ENCODE measurements around the gene TADA3. TPM values are rescaled to one million over a fixed set of nuclear protein-coding genes. Genes with fewer than 3 reads are reported as not detected.

The TADA3 gene, protein sequence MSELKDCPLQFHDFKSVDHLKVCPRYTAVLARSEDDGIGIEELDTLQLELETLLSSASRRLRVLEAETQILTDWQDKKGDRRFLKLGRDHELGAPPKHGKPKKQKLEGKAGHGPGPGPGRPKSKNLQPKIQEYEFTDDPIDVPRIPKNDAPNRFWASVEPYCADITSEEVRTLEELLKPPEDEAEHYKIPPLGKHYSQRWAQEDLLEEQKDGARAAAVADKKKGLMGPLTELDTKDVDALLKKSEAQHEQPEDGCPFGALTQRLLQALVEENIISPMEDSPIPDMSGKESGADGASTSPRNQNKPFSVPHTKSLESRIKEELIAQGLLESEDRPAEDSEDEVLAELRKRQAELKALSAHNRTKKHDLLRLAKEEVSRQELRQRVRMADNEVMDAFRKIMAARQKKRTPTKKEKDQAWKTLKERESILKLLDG
- 69.3 and 87.9 TPM in 2 replicates for total RNA-seq
- 51.2 and 64.5 TPM in 2 replicates for polyA plus RNA-seq
- polyA plus RNA-seq (2012): 68.9 and 87.6 TPM in 2 replicates
- 96.1 and 125 TPM in 2 replicates for polyA minus RNA-seq (ENCODE audit: low replicate concordance)

DNA sequence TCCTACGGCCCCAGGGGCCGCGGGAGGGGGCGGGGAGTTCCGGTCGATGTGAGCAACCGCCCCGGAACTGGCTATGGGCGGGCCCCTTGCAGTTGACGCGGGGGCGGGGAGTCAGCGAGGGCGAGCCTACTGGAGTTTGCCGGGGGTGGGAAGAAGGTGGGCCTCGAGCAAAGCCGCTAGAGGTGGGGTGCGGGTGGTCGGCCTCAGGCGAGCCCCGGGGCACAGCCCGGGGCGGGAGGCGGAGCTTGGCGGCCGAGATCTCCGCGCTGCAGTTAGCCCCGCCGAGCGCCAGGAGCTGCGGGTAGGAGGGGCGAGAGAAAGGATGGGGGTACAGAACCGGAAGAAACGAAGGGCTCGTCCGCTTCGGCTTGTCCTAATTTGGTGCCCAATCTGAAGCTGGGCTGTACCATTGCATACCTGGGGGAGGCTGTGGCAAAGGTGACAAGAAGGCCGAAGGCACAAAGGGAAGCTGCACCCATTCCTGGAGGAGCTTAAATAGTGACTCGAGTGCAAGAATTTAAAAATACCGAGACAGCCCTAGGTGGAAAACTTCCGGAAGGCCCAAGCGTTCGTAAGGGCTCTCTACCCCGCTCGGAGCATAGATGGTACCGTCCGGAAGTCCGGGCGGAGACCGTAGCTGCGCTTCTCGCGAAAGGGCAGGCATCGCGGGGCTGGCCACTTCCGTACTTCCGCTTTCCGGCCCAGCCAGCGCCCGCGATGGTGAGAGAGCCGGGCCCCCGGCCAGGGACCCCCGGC lies at the start of gene TADA3, which contains the start of gene ARPC4:
Gene TADA3, minus strand, starts transcription at position 69 of the 756 bp plus-strand sequence. CDS start 1,007 bp downstream, outside the sequence.
Gene ARPC4, plus strand, starts transcription at position 678 of the 756 bp plus-strand sequence. Its CDS starts 40 bp downstream, at position 718.
- Histone ChIP-seq H3K79me2 (ENCODE audit: control insufficient read depth, insufficient read depth, low read length) (peaks cover 49% of the 10 kb centered on the region), H3K4me1 (ENCODE audit: control insufficient read depth, extremely low read depth, insufficient read depth, low read length) (peaks cover 3% of the 10 kb centered on the region), H2AFZ (ENCODE audit: low read length) (peak within 1 kb of the TSS; percentile 85), H3K9me3 (ENCODE audit: control insufficient read depth, insufficient read depth, low read depth, low read length) (no peaks in the 10 kb centered on the region), H4K20me1 (ENCODE audit: control insufficient read depth, extremely low read depth, insufficient read depth, low read length) (no peaks in the 10 kb centered on the region), H3K4me2 (ENCODE audit: extremely low read depth, insufficient read depth, low read length) (peak within 1 kb of the TSS; percentile 93), H3K27ac (ENCODE audit: insufficient read depth, low read length) (peak within 1 kb of the TSS; percentile 99), H3K9ac (ENCODE audit: insufficient read depth, low read length) (peak within 1 kb of the TSS; percentile 96), H3K4me3 (replicated peaks in 1 of 4; ENCODE audit: control extremely low read depth in 1 of 4, insufficient read depth in 1 of 4, low read depth in 3 of 4, low read length in 4 of 4) (peak within 1 kb of the TSS; percentile 93 to 100 (median 98)), H3K27me3 (ENCODE audit: control insufficient read depth, insufficient read depth, low read length) (no peaks in the 10 kb centered on the region), H3K36me3 (ENCODE audit: control insufficient read depth, insufficient read depth, low read length) (peaks cover 20% of the 10 kb centered on the region)
- no peak for TF ChIP-seq EZH2 (IDR thresholded peaks at IDR 0.05; ENCODE audit: low read length, missing control alignments)
- TF ChIP-seq, protein P1, sequence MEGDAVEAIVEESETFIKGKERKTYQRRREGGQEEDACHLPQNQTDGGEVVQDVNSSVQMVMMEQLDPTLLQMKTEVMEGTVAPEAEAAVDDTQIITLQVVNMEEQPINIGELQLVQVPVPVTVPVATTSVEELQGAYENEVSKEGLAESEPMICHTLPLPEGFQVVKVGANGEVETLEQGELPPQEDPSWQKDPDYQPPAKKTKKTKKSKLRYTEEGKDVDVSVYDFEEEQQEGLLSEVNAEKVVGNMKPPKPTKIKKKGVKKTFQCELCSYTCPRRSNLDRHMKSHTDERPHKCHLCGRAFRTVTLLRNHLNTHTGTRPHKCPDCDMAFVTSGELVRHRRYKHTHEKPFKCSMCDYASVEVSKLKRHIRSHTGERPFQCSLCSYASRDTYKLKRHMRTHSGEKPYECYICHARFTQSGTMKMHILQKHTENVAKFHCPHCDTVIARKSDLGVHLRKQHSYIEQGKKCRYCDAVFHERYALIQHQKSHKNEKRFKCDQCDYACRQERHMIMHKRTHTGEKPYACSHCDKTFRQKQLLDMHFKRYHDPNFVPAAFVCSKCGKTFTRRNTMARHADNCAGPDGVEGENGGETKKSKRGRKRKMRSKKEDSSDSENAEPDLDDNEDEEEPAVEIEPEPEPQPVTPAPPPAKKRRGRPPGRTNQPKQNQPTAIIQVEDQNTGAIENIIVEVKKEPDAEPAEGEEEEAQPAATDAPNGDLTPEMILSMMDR (conservative IDR thresholded peaks at IDR 0.05 in 1 of 2, IDR thresholded peaks at IDR 0.05 in 1 of 2; ENCODE audit: low read depth in 1 of 2, low read length in 2 of 2): no peak
- peak; percentile 96 to 98 for DNase-seq (ENCODE audit: low read depth in 2 of 2)

DNA sequence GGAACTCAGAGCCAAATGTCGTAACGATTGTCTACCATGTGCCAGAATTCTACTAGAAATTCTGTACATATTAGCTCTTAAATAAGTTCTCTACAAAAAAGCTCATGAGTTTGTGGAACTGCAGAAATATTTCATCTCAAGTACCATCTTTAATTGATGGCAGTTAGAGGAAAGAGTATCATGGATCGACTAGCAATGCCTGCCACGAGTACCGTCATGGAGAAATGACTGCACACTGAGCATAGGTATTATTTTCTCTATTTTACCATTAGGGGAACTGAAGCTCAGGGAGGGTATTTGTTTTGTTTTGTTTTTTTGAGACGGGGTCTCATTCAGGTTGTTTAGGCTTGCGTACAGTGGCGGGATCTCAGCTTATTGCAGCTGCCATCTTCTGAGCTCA lies 48.7 kb upstream of the TADA3 start:
- DNase-seq (ENCODE audit: low read depth in 2 of 2): no peak

More for the DNA sequence above, 48.7 kb upstream of the TADA3 start:
- Histone ChIP-seq H3K4me1 (ENCODE audit: control insufficient read depth, extremely low read depth, insufficient read depth, low read length) (peaks cover 4% of the 10 kb centered on the region), H3K79me2 (ENCODE audit: control insufficient read depth, insufficient read depth, low read length) (no peaks in the 10 kb centered on the region), H3K27me3 (ENCODE audit: control insufficient read depth, insufficient read depth, low read length) (no peaks in the 10 kb centered on the region), H3K4me2 (ENCODE audit: extremely low read depth, insufficient read depth, low read length) (no peak overlapping the region), H3K27ac (ENCODE audit: insufficient read depth, low read length) (no peak overlapping the region), H3K9ac (ENCODE audit: insufficient read depth, low read length) (no peak overlapping the region), H3K9me3 (ENCODE audit: control insufficient read depth, insufficient read depth, low read depth, low read length) (no peaks in the 10 kb centered on the region), H2AFZ (ENCODE audit: low read length) (no peak overlapping the region), H3K4me3 (replicated peaks in 1 of 4; ENCODE audit: control extremely low read depth in 1 of 4, insufficient read depth in 1 of 4, low read depth in 3 of 4, low read length in 4 of 4) (no peak overlapping the region), H4K20me1 (ENCODE audit: control insufficient read depth, extremely low read depth, insufficient read depth, low read length) (no peaks in the 10 kb centered on the region), H3K36me3 (ENCODE audit: control insufficient read depth, insufficient read depth, low read length) (peaks cover 6% of the 10 kb centered on the region)
- TF ChIP-seq, protein P1 (conservative IDR thresholded peaks at IDR 0.05 in 1 of 2, IDR thresholded peaks at IDR 0.05 in 1 of 2; ENCODE audit: low read depth in 1 of 2, low read length in 2 of 2): no peak
- no peak for TF ChIP-seq EZH2 (IDR thresholded peaks at IDR 0.05; ENCODE audit: low read length, missing control alignments)

Measured in fibroblast of lung (primary cell).